ELF-1 (cell line): ENCODE results near the gene JARID2.
"Not testable (repeated sequence)": the region's sequence is repeated elsewhere in the genome, so short reads cannot be mapped to it uniquely, and the experiment has no call there.

Experiments
- DNase-seq: peaks from one replicate; pipeline ENCODE4 v3.0.0-alpha.2; 2016; ENCODE audit warnings: low read depth, low spot score

The JARID2 gene

GRCh38 chr6:15288856-15289255, 43.0 kb downstream of the JARID2 start:
- no peak for DNase-seq

GRCh38 chr6:15289456-15289855, 43.6 kb downstream of the JARID2 start:
- DNase-seq: not testable (repeated sequence)

- no peak for DNase-seq
Measured at GRCh38 chr6:15290067-15290680, 44.3 kb downstream of the JARID2 start.

DNA sequence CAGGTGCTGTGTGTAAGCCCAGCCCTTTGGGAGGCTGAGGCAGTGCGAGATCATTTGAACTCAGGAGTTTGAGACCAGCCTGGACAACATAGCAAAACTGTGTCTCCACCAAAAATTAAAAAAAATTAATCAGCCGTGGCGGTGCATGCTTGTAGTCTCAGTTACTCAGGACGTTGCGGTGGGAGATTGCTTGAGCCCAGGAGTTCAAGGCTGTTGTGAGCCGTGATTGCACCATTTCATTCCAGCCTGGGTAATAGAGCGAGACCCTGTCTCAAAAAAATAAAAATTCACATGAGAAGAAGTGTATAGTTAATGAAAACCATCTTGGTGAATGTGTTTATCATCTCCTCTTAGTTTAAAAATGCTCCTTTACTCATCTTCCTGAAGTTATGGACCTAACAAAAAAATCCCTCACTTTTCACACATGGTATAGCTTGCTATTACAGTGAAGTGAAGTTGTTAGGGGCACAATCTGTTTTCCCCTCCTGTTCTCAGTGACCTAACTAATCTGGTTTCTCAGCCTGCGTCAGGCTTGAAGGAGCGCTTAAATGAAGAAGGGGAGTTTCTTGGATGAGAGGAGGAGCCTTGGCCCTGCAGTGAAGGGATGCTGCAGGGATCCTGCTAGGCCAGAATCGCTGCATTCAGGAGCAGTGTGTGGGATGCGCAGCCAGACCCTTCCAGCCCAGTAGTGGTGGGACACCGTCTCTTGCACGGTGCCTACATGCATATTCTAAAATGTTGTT, 45.3 kb downstream of the JARID2 start:
- peak; percentile 55 for DNase-seq

GRCh38 chr6:15292721-15293302, 46.9 kb downstream of the JARID2 start:
- DNase-seq: no peak

DNA sequence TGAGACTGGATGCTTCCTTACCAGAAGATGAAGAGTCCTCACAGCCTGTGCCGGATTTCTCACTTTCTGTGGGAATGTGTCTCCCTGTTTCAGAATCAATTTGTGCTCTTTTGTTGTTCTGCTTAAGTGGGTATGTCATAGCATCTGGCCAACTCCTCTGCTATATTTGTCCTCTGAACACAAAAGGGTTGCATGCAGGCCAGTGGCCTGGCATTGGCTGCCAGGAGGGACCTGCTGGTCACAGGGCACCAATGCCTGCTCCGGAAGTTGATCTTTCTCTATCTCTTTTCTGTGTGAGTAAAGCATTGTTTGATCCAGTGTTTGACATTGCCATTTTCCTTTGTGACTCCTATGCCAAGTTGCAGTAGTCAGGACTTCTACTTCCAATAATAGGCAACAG, 47.8 kb downstream of the JARID2 start:
- DNase-seq: no peak

DNA sequence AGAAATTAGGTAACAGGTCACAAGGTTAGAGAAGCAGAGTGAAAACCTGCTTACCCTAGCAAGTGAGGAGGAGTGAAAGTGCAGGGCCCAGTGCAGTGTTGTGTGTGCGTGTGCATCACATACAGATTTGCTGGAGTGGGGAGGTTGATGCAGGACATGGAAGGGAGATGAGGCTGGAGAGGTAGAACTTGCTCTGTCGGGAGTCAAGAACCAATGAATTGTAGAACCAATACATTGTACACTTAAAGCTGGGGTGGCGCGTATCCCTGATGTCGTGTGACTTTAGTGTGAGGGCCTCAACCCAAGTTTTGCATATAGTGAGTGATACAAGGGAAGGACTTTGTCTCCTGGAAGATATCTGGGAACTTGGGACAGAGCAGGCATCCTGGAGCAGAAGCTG, 48.6 kb downstream of the JARID2 start:
- no peak for DNase-seq

DNA sequence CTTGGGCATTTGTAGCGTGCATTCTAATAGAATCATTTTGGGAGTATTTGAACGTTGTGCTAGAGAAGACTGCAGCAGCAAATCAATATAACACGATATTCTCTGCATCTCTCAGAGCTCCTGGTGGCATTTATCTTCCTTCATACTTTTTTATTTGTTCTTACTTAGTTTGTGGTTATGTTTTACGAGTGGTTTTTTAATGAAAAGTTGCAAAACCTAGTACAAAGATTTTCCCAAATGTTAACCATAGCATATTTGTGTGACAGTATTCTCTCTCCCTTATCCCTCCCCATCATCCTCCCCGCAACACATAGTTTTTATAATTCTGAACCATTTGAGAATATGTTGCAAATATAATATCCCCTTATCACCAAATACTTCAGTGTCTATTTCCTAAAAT, 50.4 kb downstream of the JARID2 start:
- no peak for DNase-seq

DNA sequence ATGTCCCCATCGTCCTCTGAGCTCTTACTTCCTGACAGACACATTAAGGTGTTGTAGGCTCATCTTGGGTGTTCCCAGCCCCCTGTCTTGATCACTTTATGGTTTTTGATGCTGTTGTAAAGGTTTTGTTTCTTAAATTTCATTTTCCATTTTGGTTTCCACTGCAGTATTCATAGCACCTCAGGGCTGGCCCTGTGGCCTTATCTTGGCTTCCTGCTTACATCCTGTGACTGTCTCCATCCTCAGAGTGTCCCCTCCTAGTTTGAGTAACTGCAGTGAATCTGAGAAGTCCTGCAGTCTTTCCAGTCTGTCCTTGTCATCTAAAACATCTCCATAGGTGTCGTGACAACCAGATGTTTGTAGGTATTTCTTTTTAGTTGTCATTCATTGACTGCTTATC, 50.9 kb downstream of the JARID2 start:
- DNase-seq: no peak

DNA sequence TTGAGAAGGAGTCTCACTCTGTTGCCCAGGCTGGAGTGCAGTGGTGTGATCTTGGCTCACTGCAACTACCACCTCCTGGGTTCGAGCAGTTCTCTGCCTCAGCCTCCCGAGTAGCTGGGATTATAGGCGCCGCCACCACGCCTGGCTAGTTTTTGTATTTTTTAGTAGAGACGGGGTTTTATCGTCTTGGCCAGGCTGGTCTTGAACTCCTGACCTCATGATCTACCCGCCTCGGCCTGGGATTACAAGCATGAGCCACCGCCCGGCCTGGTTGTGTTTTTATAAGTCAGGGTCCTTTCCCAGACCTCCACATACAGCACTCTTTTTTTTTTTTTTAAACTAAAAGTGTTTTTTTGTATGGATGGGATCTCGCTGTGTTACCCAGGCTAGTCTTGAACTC, 51.3 kb downstream of the JARID2 start:
- DNase-seq: not testable (repeated sequence)

GRCh38 chr6:15297895-15298590, 52.2 kb downstream of the JARID2 start:
- no peak for DNase-seq

DNA sequence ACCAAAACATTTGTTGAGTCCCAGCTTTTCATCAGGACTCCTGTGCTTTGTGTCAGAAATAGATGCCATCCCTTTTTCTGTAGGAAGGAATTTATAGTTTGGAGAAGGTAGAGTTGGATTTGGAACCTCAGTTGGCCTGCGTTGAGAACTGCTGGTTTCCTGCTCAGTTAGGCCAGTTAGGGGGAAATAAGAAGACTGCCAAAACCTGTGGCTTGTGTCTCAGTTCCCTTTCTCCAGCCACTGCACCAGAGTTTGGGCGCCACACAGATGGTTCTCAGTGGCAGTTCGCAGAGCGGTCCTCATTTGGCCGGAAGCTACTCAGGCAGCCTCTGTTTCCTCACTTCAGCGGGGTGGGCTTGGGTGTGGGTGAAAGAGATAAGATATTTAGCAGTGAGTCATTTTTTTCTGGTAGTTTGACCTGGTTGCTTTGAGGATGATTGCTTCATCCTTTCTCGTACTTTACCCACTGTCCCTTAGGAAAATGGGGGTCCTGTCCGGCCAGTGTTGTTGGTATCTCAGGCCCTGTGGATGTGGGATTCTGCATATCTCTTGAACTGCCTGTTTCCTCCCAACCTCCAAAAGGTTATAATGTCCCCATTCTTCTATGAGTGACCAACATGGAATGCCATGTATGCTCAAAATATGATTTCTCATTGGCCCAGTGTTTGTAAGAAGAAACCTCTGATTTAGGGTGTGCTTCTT, 53.7 kb downstream of the JARID2 start:
- peak; percentile 56 for DNase-seq

DNA sequence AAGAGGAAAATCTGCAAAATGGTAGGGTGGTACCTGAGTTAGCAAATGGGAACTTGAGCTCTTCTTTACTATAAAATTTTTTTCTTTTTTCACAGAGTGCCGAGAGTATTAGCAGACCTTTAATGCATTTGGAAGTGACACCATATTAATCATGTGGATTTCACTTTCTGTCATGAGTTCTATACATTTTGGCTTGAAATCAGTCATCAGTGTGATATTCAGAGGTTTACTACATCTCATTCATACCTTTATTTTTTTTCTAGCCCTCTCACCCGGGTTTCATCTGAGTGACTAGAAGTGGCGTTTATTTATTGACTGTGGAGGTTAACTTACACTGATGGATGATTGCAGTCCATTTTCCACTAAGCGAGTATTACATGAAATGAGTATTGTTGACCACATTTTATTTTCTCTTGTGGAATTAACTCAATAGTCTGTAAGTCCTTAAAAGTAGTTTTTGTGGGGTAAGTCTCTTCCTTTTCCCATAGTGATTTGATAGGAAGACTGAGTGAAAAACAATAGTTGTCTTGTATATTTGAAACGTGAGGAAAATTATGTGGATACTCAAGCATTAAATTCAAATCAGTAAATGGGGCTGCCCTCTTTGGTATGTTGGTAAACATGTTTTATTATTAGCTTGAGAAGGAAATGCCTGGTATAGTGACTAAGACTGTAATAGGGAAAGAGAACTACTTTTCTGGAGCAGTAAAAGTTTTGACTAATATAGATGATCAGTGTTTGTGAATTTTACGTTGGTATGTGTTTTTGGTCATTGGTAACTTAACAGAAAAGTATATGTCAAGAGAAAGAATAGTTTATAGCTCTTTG, 55.5 kb downstream of the JARID2 start:
- no peak for DNase-seq

- DNase-seq: peak; percentile 51
Measured at GRCh38 chr6:15303162-15303919, 57.5 kb downstream of the JARID2 start.

GRCh38 chr6:15303920-15304291, 58.0 kb downstream of the JARID2 start:
- peak; percentile 70 for DNase-seq

- no peak for DNase-seq
Measured at GRCh38 chr6:15304337-15305042, 58.6 kb downstream of the JARID2 start.

DNA sequence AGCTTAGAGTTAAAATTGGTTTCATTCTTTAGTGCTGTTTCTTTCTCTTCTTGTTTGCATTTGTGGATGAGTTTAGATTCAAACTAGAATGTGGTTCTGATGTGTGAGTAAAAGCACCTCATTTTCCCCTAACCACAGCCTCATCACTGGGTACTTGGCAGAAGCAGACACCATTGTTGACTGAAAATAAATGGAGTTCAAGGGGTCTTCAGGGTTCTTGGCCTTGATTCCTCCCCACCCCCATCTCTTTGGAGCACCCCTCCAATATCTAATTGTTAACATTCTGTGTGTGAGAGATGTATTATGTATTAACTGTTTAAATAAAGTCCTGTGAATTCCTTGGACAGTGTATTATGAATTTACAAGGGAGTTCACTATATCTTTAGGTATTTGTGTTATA, 59.6 kb downstream of the JARID2 start:
- no peak for DNase-seq

DNA sequence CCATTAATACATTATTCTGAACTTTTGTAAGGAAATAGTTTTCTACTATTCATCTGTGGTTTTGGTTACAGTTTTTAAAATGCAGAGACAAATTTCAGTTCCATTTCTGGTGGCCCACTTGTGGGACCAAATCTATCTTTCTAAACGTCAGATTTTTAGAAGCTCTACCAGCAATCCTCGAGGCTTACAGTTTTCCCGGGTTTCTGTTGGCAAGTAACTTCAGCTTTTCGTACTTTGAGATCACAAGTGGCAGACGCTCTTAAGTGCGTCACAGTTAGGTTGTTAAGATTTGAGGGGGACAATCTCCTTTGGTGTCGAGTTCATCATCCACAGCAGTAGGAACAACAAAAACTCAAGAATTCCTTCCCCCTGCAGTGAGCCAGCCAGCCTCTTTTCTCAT, 60.0 kb downstream of the JARID2 start:
- no peak for DNase-seq

- DNase-seq: no peak
Measured at GRCh38 chr6:15308435-15309213, 62.8 kb downstream of the JARID2 start.
